ENCODE results near the gene TMX4.

GRCh38 chr20:7984192-7984591 lies 35.4 kb downstream of the TMX4 start:
- no peak for TF ChIP-seq CTCF (IDR thresholded peaks at IDR 0.05; ENCODE audit: low read depth, low read length, poor library complexity, severe bottlenecking)
- no peak for TF ChIP-seq EZH2phosphoT487 (IDR thresholded peaks at IDR 0.05; ENCODE audit: borderline replicate concordance, low read length)
